NCI-H526 treated with DMSO at 0.1 percent for 48 hours (cell line): ENCODE data around the gene ARHGAP22.

Experiments used
- DNase-seq: peaks from one replicate; lab custom pipeline; 2025; lab: John Stamatoyannopoulos, UW

The ARHGAP22 gene

DNA sequence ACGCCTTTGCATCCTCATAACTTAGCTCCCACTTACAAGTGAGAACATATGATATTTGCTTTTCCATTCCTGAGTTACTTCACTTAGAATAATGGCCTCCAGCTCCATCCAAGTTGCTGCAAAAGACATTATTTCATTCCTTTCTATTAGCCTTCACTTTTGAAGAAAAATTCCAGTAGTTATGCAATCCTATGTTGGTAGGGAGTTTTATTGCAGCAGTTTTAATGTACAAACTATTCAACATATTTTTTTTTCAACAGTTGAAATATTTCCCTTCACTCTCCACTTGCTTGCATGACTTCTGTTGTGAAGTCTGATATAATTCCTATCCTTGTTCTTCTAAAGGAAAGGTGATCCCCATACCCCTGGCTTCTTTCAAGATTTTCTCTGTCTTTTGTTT is 27.3 kb upstream of the ARHGAP22 start:
- no peak for DNase-seq

DNA sequence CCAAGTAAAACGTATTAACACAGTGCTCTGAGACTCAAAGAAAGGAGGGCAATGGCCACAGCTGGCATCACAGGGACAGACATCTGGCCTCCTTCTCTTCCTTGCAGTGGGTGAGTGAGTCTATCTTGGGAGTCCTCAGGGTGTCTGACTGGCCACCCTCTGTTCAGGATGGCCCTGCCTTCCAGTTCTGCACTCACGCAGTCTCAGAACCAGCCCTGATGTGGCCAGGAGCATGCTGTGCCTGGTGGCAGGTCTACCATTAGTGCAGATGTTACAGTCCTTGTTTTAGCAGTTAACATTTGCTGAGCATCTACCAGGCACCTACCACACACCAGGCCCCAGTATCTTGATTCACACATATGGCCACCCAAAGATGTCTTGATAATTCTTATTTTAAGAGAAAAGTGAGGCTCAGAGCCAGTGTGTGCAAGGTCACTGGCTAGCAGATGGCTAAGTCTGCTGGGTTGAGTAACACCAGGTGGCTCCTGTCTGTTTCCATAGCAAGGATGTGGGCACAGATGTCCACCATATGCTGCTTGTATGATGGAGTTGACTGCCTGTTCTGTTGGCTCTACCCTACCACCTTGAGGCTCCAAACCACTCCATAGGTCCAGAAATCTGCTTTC is 23.2 kb upstream of the ARHGAP22 start:
- DNase-seq = no peak

DNA sequence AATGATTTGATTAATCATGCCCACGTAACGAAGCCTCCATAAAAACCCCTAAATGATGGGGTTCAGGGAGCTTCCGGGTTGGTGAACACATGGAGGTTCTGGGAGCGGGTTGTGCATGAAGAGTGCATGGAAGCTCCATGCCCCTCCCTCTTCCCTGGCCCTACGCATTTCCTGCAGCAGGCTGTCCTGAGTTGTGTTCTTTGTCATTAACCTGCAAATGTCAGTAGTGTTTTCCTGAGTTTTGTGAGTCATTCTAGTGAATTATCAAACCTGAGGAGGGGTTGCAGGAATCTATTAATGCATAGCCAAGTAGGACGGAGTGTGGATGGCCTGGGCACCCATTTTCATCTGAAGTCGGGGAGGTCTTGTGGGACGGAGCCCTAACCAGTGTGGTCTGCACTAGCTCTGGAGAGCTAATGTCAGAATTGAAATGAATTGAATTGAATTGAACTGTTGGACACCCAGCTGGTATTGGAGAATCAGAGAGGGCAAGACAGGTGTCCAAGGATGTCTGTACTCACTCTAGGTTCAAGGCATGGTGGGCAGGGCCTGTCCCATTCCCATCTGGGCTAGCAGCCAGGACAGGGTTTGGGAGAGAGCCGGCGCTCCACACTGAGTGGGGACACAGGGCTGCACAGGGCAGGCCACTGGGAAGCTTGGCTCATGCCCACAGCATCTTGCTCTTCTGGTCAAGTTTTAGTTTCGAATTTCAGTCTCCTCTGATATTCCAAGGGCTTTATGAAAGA is 22.3 kb upstream of the ARHGAP22 start:
- no peak for DNase-seq

DNA sequence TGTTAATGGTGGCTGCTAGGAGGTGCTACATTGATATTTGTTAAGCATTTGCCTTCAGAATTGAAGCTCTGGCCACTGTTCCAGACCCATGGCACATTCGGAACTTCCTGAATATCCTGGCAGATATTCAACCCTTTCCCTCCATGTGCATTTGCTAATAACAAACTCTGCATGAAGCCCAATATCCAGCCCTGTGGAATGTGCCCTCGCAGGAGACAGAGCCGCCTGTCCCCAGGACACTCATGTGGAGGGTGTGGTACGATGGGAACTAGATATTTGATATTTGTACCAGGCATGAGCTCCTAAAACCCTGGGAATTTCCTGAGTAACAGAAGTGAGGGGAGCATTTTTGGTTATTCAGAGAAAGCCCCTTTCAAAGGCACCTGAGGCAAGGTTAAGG is 21.6 kb upstream of the ARHGAP22 start:
- no peak for DNase-seq

DNA sequence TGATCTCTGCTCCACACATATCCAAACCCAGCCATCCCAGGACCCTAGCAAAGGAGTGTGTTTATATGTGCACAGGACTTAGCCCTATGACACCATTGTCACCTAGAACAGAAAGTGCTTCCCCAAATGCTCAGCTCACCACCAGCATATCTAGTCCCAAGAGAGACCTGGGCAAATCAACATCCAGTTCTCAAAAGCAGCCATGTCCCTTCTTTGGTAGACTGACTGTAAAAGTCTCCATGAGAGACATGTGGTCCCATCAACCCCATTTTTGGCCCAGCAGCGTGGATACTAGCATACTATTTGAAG is 20.9 kb upstream of the ARHGAP22 start:
- DNase-seq = no peak

DNA sequence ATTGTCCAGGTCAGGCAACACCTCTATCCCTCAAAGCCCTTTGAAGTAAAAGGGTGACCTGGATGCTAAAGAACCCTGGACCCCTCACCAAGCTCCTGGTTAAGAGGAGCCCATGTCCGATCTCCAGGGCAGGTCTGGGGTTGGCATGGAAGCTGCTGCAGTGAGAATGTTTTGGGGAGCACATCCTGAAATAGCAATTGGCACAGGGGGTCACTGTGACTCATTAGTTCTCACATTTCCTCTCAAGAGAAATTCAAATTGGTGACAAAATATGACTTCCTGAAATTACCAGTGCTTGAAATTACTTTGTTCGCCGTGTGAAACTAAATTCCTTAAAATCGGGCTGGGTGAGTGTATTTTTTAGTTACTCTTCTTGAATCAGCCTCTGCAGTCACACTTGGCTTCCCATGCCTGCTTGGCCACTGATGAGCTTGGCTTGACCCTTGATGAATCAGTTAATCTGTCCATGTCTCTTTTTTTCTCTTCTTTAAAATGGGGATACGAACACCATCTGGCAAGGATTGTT is 18.8 kb upstream of the ARHGAP22 start:
- no peak for DNase-seq

DNA sequence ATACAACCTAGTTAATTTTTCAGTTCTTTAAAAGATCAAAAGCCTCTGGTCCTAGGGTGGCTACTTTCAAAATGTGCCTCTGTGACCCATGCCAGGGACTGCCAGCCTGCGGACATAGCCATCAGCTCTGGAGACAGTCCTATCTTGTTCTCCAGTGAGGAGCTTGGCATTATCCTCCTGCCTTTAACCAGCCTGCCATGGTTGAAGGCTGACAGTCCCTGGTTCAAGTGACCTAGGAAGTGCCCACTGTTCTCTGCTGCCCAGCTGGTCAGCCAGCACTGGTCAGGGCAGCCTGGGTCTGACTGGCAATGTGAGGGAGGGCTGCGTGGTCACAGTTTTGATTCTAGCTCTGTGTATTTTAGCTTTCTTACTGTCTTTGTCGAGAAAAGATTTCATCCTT is 18.1 kb upstream of the ARHGAP22 start:
- DNase-seq = no peak

DNA sequence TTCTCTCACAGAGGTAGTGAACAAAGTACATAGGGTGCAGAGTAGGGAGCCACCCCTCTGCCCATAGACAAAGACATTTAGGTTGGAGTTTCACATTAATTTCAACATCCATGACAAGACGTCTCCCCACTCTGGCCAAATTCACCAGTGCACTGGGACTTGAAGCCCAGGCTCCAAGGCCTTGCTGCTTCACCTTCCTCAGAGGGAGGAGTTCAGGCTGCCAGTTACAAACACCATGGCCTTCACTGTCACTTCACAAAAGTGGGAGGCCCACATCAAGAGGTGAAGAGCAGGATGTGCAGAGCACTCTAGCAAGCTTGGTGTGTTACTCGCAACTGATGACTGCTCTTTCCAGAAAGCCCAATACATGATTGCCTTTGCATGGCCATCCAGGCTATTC is 15.8 kb upstream of the ARHGAP22 start:
- DNase-seq = no peak

DNA sequence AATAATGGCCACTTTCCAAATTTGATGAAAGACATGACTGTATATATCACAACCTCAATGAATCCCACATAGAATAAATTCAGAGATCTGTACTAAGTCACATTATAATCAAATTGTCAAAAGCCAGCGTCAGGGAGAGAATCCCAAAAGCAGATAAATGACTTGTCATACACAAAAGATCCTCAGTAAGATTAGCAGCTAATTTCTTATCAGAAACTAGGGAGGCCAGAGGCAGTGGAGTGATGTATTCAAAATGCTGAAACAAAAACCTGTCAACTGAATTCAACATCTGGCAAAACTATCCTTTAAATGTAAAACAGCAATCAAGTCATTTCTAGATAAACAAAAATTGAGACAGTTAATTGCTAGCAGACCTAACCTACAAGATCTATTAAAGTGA is 11.6 kb upstream of the ARHGAP22 start:
- DNase-seq = no peak

DNA sequence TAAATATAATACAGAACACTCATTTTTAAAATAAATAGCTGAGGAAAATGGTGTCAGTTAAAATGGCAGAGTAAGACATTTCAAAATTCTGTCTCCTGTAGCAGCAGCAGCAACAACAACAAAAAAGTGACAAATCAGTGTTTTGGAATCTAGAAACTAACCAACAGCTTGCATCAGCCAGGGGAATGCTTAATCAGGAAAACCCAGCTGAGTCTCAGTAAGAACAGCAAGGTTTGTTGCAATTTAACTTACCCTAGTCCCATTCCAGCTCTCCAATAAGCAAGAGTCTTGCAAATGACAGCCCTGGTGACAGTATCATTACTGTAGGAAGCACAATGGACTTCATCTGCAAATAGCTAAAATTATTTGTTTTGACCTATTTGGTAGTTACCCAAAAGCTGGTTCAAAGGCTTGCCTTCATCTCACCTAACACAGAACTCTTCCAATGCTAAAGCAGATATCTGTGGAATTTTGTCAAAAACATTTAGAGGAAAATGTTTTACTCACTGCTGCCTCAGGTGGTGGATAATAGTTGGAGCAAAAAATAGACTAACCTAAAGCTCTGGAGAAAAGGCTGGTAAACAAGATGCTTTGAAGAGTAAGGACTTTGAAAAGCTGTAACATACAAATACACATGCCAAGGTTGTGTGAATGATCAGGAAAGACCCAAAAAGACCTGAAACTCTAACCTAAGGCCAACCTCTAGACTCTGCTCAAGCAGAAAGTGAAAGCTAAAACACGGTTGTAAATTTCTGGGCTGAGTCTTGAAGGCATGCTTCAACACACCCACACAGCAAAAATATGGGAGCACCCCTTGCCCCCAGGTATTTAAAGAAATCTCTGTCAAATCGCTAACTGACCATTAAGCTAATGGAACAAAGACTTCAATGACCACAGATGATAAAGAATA is 9.9 kb upstream of the ARHGAP22 start:
- DNase-seq = no peak

DNA sequence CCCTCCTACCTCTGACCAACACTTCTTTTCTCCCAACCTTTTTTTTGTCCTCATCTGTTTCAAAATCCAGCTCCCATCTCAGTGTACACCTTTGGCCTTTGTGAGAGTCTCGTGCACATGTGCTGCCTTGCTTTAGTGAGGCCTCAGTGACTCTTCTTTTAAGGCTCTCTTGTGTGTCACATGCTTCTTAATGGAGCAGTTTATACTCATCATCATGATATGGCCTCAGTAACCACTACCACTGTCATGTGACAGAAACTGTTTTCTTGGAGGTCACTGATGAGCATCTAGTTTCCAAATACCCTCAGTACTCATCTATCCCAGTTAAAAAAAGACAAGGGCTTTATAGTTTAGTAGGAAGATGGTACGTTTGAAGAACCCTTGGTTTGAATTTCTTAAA is 8.1 kb upstream of the ARHGAP22 start:
- no peak for DNase-seq

DNA sequence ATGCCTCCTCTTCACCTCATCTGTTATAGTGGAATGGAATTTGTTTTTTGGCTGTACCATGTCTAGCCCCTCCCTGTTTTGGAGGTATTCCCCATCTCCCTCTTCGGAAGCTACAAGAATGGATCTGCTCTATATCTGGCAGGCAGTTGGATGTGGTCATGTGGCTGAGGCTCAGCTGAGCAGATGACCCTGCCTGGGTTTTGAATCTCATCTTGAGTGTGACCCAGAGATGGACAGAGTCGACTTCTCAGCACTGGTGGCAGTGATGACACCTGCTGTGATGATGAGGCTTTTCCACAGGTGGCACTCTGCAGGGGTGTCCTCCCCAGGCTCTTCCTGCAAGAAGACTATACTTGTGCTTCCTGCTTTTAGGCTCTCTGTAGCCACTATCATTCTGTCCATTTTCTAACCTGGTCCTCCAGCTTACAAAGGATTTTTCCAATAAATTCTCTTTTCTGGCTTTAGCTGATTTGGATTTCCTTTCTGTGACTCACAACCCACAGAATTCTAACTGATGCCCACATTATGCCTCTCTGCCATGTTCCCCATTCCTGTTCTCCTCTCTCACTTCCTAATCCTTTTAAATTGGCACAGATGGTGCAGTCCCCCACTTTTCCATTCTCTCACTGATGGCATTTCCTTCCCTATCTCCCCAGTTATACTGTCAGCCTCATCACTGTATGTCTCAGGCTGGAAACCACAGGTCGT is 7.5 kb upstream of the ARHGAP22 start:
- no peak for DNase-seq

DNA sequence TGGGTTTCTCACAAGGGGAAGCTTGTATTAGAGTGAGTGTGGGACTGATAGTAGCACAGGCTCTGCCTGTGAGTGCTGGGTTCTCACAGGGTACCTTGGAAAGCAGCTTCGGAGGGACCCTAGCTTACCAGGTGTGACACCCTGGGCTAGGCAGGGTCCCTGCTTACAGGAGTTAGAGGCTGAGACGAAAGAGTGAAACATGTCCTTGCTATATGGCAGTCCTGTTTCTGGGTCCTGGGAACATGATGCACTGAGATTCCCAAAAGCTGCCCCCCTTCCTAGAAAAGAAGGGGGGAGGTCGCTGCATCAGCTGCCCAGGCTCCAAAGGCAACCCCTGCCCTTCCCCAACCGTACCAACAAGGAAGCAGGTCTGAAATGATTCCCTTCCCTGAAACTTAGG is 6.3 kb upstream of the ARHGAP22 start:
- DNase-seq = no peak

DNA sequence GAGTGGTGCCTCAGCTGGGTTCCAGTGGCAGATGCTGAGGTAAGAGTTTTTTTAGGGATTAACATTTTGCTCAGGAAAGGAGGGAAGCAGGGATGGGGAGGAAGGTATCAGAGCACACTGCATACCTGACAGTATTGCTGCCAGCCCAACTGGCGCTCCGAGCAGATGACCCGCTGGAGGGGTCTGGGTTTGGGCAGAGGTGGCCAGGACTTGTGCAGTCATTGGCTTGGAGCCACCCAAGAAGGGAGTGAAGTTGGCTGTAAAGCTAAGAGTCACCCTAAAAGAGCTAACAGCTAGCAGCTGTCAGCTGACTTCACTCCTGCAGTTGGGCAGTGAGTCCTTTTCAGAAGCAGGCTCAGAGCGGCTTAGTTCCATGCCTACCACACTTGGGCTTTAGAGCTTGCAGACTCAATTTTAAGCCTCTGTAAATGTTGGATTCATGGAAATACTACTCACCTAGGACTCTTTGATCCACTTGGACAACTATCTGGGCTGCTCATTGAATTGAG is 5.8 kb upstream of the ARHGAP22 start:
- no peak for DNase-seq

DNA sequence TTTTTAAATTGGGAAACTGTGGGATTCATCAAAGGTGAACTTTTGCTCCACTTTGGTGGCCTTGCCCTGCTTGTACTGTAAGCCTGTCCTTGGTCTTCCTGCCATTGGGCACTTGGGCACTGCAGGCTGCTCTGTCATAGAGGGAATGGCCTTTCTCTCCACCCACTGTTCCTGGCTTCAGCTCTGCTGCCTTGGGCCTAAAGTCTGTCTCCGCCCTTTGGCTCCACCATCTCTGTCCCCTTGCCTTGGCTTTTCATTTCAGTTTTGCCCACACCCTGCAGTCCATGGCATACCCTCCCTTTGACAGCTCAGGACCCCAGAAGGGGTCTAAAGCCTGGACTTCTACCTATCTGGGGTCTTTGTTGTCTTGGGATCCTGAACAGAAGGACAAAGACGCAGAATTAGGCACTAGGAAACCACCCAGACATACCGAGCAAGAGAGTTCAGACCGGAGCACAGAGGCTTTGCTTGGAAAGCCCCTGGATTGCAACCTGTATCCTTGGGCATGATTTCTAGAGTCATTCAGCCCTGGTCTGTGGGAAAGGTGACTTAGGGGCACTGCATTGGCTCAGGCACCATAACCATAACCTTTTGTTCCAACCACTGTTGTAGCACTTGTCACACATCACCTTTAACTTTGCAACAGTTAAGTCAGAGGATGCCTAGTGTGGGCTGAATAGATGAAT is 5.2 kb upstream of the ARHGAP22 start:
- no peak for DNase-seq

DNA sequence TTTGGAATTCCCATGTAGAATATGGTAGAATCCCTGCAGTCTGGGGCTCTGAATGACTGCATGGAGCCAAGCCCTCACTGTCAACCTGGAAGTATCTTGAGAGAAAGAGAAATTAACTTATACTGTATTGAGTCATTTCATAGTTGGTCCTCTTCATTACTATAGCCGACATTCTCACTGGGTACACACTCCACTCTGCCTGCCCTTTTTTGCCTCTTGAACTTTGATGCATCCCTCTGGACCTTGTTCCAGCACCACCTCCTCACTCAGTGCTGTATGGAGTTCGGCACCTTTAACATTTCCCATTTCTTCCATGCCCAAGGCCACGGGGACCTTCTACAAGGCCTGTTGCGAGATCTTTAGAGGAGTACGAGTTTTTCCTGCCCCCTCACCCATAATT is 4.6 kb upstream of the ARHGAP22 start:
- no peak for DNase-seq

DNA sequence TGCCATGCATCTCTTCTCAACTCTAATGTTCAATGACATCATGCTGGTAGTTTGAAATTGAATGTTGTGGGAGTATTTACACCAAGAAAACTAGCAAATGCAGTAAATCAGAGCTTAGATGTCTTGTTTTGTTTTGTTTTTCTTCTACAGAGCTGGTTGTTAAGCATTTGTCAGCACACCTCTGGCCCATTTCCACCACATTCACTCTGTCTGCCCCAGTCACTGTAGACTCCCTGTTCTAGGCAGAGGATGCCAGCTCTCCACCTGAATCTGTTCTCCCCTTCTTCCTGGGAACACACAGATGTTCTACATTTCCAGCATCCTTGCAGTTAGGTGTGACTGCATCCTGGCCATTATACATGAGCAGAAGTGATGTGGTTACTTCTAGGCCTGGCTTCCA is 4.1 kb upstream of the ARHGAP22 start:
- DNase-seq = no peak

DNA sequence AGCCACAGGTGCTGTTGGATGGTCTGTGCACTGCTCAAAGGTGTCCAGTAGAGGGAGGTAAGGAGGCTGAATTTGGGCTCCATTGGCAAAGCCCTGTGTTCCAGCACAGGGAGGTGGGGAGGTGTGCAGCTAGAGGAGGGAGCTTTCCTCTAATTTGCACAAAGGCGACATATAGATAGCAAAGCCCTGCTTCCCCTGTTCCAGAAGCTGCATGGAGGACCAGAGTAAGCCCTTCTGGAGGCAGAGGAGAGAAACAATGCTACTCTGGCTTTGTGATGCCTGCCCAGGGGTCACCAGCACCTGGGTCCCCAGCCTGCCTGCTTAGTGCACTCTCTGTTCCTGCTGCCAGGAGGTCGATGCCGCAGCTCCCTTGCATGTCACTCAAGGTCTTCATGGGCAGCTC is 3.4 kb upstream of the ARHGAP22 start:
- DNase-seq = no peak

DNA sequence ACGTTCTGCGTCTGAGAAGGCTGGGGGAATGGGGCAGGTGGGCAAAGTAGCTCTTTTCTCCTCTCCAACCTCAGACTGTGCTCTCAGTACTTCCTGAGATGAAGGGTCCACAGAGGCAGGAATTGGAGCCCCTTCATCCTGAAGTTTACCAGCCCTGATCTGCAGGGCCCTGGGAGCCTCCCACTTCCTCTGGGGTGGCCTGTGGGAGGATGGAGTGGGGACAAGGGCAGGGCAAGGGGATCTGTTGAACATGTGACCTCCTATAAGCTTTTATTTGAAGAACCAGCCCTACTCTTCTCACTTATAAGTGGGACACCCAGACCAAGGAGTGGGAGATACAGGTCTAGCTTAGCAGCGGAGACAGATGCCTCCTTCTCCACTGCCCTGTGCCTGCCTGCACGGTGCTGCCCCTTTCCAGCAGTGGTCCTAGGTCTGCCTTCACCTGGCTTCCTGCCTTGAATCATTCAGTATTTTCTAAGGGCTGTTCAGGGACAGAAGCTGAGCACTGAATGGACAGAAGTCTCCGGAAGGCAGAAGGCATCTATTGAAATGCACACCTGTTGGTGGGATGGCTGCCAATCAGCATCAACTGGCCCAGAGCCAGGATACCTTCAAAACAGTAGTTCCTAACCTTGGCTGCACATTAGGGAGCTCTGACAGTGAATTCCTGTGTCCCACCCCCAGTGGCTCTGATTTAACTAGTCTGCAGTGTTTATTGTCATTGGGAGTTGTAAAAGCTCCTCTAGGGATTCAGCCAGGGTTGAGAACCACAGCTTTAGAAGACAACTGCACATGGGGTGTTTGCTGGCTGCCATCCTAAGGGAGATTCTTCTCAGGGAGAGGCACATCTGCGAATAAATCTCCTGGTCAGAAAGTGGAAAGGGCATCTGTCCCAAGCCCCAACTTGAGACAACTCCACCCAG is 2.7 kb upstream of the ARHGAP22 start:
- no peak for DNase-seq
